ENCODE measurements around the gene MSI2. TPM values are rescaled to one million over a fixed set of nuclear protein-coding genes. Genes with fewer than 3 reads are reported as not detected.

MSI2 gene
- total RNA-seq, 1 donor: 23.2 TPM

DNA sequence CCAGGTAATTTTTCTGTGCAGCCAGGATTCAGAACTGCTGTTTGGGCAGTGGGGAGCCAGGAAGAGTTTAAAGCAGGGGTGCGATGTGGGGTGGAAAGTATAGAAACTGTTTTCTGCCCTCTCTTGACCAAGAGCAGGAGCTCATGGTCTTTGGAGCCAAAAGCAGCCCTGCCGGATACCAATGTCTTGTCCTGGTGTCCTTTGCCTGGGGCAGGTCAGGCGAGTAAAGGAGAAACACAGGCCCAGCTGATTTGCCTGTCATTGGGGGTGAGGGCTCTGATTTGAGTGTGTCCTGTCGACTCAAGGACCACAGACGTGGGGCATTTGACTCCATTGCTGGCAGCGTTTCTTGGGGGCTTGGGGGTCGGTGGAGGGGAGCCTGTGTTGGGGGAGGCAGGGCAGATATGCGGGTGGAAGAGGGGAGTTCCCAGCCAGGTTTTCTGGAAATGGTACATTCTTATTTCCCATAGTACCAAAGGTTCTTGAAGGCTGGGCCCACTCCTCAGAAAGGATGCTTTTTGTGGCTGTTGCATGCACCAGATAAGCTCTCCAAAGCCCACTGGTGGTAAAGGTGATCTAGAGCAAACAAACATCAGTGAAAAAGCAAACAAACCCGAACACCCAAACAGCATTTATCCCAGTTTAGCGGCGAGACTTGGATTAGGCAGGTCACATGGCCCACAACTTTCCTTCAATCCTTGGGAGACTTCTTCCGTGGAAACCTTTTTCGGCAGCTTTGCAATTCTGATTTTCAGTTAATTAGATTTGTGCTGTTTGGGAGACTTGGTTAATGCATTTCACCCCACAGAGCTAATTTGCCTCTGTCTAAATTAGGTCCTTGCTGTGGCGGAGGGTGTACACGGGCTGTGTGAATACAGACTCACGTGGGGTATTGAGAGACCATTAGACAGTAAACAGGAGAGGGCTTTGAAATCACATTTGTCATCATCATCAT is 59.0 kb downstream of the MSI2 start:
- Histone ChIP-seq H3K36me3 (ENCODE audit: insufficient read depth, low read length) (no peaks in the 10 kb centered on the region), H3K27me3 (ENCODE audit: insufficient read depth, low read length) (no peaks in the 10 kb centered on the region), H3K4me1 (ENCODE audit: insufficient read depth, low read length) (no peaks in the 10 kb centered on the region), H3K27ac (ENCODE audit: low read depth, low read length) (no peak overlapping the region), H4K20me1 (ENCODE audit: insufficient read depth, low read length) (no peaks in the 10 kb centered on the region), H3K4me3 (ENCODE audit: insufficient read depth, low read length) (no peak overlapping the region), H3K4me2 (ENCODE audit: insufficient read depth, low read length) (no peak overlapping the region), H2AFZ (ENCODE audit: low read length) (no peak overlapping the region), H3K79me2 (ENCODE audit: insufficient read depth, low read length) (no peaks in the 10 kb centered on the region), H3K9me3 (ENCODE audit: low read depth, low read length) (no peaks in the 10 kb centered on the region)
- TF ChIP-seq, protein P1, sequence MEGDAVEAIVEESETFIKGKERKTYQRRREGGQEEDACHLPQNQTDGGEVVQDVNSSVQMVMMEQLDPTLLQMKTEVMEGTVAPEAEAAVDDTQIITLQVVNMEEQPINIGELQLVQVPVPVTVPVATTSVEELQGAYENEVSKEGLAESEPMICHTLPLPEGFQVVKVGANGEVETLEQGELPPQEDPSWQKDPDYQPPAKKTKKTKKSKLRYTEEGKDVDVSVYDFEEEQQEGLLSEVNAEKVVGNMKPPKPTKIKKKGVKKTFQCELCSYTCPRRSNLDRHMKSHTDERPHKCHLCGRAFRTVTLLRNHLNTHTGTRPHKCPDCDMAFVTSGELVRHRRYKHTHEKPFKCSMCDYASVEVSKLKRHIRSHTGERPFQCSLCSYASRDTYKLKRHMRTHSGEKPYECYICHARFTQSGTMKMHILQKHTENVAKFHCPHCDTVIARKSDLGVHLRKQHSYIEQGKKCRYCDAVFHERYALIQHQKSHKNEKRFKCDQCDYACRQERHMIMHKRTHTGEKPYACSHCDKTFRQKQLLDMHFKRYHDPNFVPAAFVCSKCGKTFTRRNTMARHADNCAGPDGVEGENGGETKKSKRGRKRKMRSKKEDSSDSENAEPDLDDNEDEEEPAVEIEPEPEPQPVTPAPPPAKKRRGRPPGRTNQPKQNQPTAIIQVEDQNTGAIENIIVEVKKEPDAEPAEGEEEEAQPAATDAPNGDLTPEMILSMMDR (IDR thresholded peaks at IDR 0.05; ENCODE audit: extremely low read depth, low read depth, low read length): no peak
- no peak for DNase-seq (ENCODE audit: insufficient read length, low spot score, missing footprints)

DNA sequence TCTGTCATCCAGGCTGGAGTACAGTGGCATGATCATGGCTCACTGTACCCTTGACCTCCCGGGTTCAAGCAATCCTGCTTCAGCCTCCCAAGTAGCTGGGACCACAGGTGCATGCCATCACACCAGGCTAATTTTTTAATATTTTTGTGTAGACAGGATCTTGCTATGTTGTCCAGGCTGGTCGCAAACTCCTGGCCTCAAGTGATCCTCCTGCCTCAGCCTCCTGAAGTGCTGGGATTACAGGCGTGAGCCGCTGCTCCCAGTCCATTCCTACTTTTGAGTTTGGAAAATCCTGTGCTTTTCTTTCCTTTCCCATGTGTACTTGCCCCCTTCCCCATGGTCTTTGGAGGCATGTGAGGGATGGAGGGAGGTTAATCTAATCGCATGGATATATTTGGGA is 60.0 kb downstream of the MSI2 start:
- no peak overlapping the region for H2AFZ ChIP-seq (ENCODE audit: low read length)
- TF ChIP-seq, protein P1 (IDR thresholded peaks at IDR 0.05; ENCODE audit: extremely low read depth, low read depth, low read length): no peak
- no peak overlapping the region for H3K4me3 ChIP-seq (ENCODE audit: insufficient read depth, low read length)
- DNase-seq (ENCODE audit: insufficient read length, low spot score, missing footprints): no peak
- no peaks in the 10 kb centered on the region for H3K9me3 ChIP-seq (ENCODE audit: low read depth, low read length)
- no peaks in the 10 kb centered on the region for H3K4me1 ChIP-seq (ENCODE audit: insufficient read depth, low read length)
- no peak overlapping the region for H3K4me2 ChIP-seq (ENCODE audit: insufficient read depth, low read length)
- H3K79me2 ChIP-seq (ENCODE audit: insufficient read depth, low read length): no peaks in the 10 kb centered on the region
- H3K27me3 ChIP-seq (ENCODE audit: insufficient read depth, low read length): no peaks in the 10 kb centered on the region
- H3K27ac ChIP-seq (ENCODE audit: low read depth, low read length): no peak overlapping the region
- no peaks in the 10 kb centered on the region for H3K36me3 ChIP-seq (ENCODE audit: insufficient read depth, low read length)
- H4K20me1 ChIP-seq (ENCODE audit: insufficient read depth, low read length): no peaks in the 10 kb centered on the region

DNA sequence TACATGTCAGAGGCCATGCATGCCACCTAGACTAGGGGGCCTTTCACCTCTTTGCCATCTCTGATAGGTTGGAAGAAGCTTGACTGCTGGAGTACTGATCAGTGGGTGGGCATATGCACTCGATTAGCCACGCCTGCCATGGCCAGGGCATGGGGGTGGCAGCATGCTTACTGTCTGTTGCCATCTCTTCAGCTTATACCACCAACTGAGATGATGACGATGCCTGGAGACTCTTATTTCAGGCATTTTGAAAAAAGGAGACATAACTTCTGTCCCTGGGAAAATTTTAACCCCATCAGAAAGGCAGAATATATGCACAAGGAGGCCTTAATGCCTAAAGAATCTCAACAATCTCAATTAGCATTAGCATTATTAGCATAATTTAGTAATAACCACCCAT is 60.8 kb downstream of the MSI2 start:
- H3K27ac ChIP-seq (ENCODE audit: low read depth, low read length): no peak overlapping the region
- H3K79me2 ChIP-seq (ENCODE audit: insufficient read depth, low read length): no peaks in the 10 kb centered on the region
- H3K4me1 ChIP-seq (ENCODE audit: insufficient read depth, low read length): no peaks in the 10 kb centered on the region

DNA sequence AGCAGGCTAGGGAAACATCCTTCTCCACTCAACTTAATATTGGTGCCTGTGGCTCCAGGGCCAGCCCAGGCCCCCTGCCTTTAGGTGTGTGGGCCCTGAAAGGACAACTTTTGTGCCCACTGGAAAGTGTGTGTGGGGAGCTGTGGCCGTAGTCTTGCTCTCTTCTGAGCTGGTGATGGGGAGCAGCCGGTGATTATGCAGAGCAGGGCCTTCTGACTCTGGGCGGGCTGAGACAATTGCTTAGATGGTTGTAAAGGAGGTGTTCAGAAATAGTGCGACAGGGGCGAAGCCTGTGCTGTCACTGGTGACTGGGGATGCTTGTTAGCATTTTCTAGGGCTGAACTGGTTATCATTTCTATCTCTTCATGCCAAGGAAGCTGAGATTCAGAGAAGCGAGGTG is 62.6 kb downstream of the MSI2 start:
- Histone ChIP-seq H3K4me1 (ENCODE audit: insufficient read depth, low read length) (no peaks in the 10 kb centered on the region), H3K79me2 (ENCODE audit: insufficient read depth, low read length) (no peaks in the 10 kb centered on the region), H3K27me3 (ENCODE audit: insufficient read depth, low read length) (no peaks in the 10 kb centered on the region), H3K4me2 (ENCODE audit: insufficient read depth, low read length) (no peak overlapping the region), H3K36me3 (ENCODE audit: insufficient read depth, low read length) (no peaks in the 10 kb centered on the region), H2AFZ (ENCODE audit: low read length) (no peak overlapping the region), H4K20me1 (ENCODE audit: insufficient read depth, low read length) (no peaks in the 10 kb centered on the region), H3K9me3 (ENCODE audit: low read depth, low read length) (no peaks in the 10 kb centered on the region), H3K27ac (ENCODE audit: low read depth, low read length) (no peak overlapping the region), H3K4me3 (ENCODE audit: insufficient read depth, low read length) (no peak overlapping the region)
- TF ChIP-seq, protein P1 (IDR thresholded peaks at IDR 0.05; ENCODE audit: extremely low read depth, low read depth, low read length): no peak
- DNase-seq (ENCODE audit: insufficient read length, low spot score, missing footprints): no peak

More for the DNA sequence above, 60.8 kb downstream of the MSI2 start:
- no peaks in the 10 kb centered on the region for H4K20me1 ChIP-seq (ENCODE audit: insufficient read depth, low read length)
- no peak overlapping the region for H3K4me2 ChIP-seq (ENCODE audit: insufficient read depth, low read length)
- TF ChIP-seq, protein P1 (IDR thresholded peaks at IDR 0.05; ENCODE audit: extremely low read depth, low read depth, low read length): no peak
- no peaks in the 10 kb centered on the region for H3K9me3 ChIP-seq (ENCODE audit: low read depth, low read length)
- H3K36me3 ChIP-seq (ENCODE audit: insufficient read depth, low read length): no peaks in the 10 kb centered on the region
- DNase-seq (ENCODE audit: insufficient read length, low spot score, missing footprints): no peak
- no peaks in the 10 kb centered on the region for H3K27me3 ChIP-seq (ENCODE audit: insufficient read depth, low read length)
- H3K4me3 ChIP-seq (ENCODE audit: insufficient read depth, low read length): no peak overlapping the region
- H2AFZ ChIP-seq (ENCODE audit: low read length): no peak overlapping the region
